HCT116 (cell line): ENCODE data around the gene ATP2A3. TPM values are rescaled to one million over a fixed set of nuclear protein-coding genes. Genes with fewer than 3 reads are reported as not detected.

Experiments
- total RNA-seq: library from RNA; stranded (reverse); gene quantifications from one replicate; pipeline ENCODE4 v1.2.1, GENCODE V29; 2021; ENCODE audit not compliant: unreplicated experiment

Gene ATP2A3
- total RNA-seq, 1 experiment from 2014 or later, result 23.1 TPM

Other genes with a start within 250 kb of the ATP2A3 start
- 19.6 TPM for gene HASPIN, start 240.5 kb downstream of the ATP2A3 start, total RNA-seq
- gene ITGAE, start 163.2 kb downstream of the ATP2A3 start, total RNA-seq, result 19.9 TPM
- gene NCBP3, start 118.2 kb downstream of the ATP2A3 start, total RNA-seq, result 46.5 TPM
- gene CAMKK1, start 71.4 kb downstream of the ATP2A3 start, total RNA-seq, result 10.6 TPM
- not detected for gene P2RX1, start 48.0 kb downstream of the ATP2A3 start, total RNA-seq
- gene ZZEF1, start 178.6 kb upstream of the ATP2A3 start, total RNA-seq, result 21.1 TPM
- gene CYB5D2, start 178.8 kb upstream of the ATP2A3 start, total RNA-seq, result 12.0 TPM